GM12873 (cell line): ENCODE measurements around the gene CXCL14.

Experiments used
- CTCF ChIP-seq: IDR thresholded peaks from 2 replicates; pipeline ENCODE4 v1.5.1; 2012; ENCODE audit warnings: low read depth, mild to moderate bottlenecking, moderate library complexity, low read length, control low read depth; ENCODE audit not compliant: insufficient read depth; ENCODE audit errors: missing control alignments

The CXCL14 gene

GRCh38 chr5:135615171-135615570 is 36.4 kb upstream of the CXCL14 start:
- TF ChIP-seq CTCF: no peak

- no peak for TF ChIP-seq CTCF
Measured at GRCh38 chr5:135609981-135610380, 31.2 kb upstream of the CXCL14 start.

DNA sequence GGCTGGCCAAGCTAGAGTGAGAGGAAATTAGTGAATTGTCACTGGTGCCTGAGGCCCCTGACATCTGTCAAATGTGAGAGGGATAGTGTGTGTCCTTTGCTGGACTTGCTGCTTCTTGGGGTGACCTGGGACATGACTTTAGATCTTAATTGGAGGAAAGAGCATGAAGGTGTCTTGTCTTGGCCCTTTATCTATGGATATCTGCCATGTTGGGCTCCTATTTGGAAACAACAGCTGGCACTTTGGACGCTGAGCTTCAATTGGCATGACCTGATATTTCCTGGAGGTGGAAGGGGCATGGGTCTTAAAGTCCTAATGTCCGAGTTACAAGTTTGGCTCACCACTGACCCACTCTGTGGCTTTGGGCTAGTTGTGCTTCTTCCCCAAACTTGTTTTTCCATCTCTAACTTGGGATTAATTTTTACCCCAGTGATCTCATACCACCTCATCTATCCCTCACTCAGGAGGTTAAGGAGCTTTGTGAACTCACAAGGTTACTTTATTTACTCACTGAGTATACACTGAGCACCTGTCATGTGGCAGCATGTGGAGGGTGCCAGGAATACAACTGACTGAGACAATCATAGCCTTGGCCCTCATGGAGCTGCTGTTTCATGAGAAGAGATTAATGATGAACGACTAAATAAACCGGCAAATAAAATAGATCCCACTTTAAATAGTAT is 30.1 kb upstream of the CXCL14 start:
- no peak for TF ChIP-seq CTCF

GRCh38 chr5:135608361-135608760 is 29.6 kb upstream of the CXCL14 start:
- TF ChIP-seq CTCF: no peak

DNA sequence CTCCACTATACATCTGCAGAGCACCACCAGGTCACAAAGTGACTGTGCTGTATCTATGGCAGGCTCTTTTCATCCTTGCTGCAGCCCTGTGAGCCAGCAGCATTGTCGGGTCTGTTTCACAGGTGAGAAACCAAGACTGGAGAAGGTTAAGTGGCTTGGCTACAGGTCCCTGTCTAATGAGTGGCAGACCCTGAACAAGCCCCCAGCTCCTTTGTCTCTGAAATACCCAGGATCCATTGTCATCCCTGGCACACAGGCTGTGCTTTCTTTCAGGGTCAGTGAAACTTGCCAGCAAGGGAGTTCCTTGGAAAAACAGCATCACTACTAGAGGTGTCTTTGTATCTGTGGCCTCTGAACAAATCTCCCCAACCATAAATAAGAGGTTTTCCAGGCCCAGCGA is 27.6 kb upstream of the CXCL14 start:
- no peak for TF ChIP-seq CTCF

DNA sequence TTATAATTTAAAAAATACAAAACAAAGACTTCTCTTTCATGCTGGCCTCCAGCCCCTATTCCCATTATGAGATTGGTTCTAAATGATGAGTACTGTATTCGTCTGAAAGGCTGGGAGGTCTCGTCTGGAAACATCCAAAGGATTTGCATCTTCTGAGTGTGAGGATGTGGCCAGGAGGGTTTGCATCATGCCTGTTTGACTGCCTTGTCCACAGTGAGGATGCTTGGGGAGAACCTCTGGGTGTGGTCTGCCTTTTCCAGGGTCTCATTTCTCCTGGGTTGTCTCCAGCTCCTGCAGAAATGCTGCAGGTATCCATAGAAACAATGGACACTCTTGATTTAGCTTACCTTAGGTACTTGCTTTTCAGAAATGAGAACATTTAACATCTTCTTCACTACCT is 26.4 kb upstream of the CXCL14 start:
- TF ChIP-seq CTCF: no peak

GRCh38 chr5:135604056-135604455 is 25.3 kb upstream of the CXCL14 start:
- TF ChIP-seq CTCF: no peak
